HepG2 (cell line): ENCODE measurements around the gene WDR93. TPM values are rescaled to one million over a fixed set of nuclear protein-coding genes. Genes with fewer than 3 reads are reported as not detected.

Experiments used
- CREM ChIP-seq, 2 experiments: sonication (generic) in 1 of 2; formaldehyde crosslinking in 1 of 2; IDR thresholded peaks; 2 replicates each; pipeline versions ENCODE4 v1.4.0 to v1.6.1; 2016 to 2020; ENCODE audit warnings: antibody characterized with exemption in 1 of 2, mild to moderate bottlenecking in 1 of 2, missing genetic modification reagents in 1 of 2
- DR1 ChIP-seq: sonication (generic); formaldehyde crosslinking; IDR thresholded peaks from 2 replicates; pipeline ENCODE4 v1.8.0; 2021; ENCODE audit warnings: mild to moderate bottlenecking, missing genetic modification reagents, inconsistent platforms
- HCFC1 ChIP-seq: fragments of 150-350 bp; IDR thresholded peaks from 2 replicates; pipeline ENCODE4 v1.6.1; 2014; ENCODE audit warnings: low read depth, low read length
- IKZF5 ChIP-seq: IDR thresholded peaks from 2 replicates; pipeline ENCODE4 v1.6.1; 2018; ENCODE audit warnings: missing genetic modification reagents, mild to moderate bottlenecking, missing compliant biosample characterization
- MAX ChIP-seq: IDR thresholded peaks from 2 replicates; pipeline ENCODE4 v1.6.1; 2012; ENCODE audit warnings: inconsistent platforms
- MAZ ChIP-seq, 2 experiments: sonication (generic) in 1 of 2; formaldehyde crosslinking in 1 of 2; IDR thresholded peaks; 2 replicates each; pipeline versions ENCODE4 v1.5.0 to v1.6.1; 2012 to 2020; ENCODE audit warnings: low read depth in 2 of 2, mild to moderate bottlenecking in 2 of 2, borderline replicate concordance in 1 of 2, improper control_type of control experiment in 1 of 2, low read length in 1 of 2, missing genetic modification reagents in 1 of 2, moderate library complexity in 1 of 2
- NFAT5 ChIP-seq: sonication (generic); formaldehyde crosslinking; IDR thresholded peaks from 2 replicates; pipeline ENCODE4 v1.4.0; 2020; ENCODE audit warnings: missing genetic modification reagents
- NFYB ChIP-seq: sonication (generic); formaldehyde crosslinking; IDR thresholded peaks from 2 replicates; pipeline ENCODE4 v1.4.0; 2020; ENCODE audit warnings: missing genetic modification reagents
- NR3C1 ChIP-seq: sonication (generic); formaldehyde crosslinking; IDR thresholded peaks from 2 replicates; pipeline ENCODE4 v1.4.0; 2020; ENCODE audit warnings: missing genetic modification reagents
- PAWR ChIP-seq: sonication (generic); formaldehyde crosslinking; IDR thresholded peaks from 2 replicates; pipeline ENCODE4 v1.4.0; 2020; ENCODE audit warnings: missing genetic modification reagents, mild to moderate bottlenecking, borderline replicate concordance
- PHF8 ChIP-seq: sonication (generic); formaldehyde crosslinking; IDR thresholded peaks from 2 replicates; pipeline ENCODE4 v1.5.0; 2020; ENCODE audit warnings: missing genetic modification reagents
- PITX1 ChIP-seq: sonication (generic); formaldehyde crosslinking; IDR thresholded peaks from 2 replicates; pipeline ENCODE4 v1.5.1; 2020; ENCODE audit warnings: mild to moderate bottlenecking, missing genetic modification reagents
- POLR2AphosphoS2 ChIP-seq: IDR thresholded peaks from 2 replicates; pipeline ENCODE4 v1.6.1; 2011; ENCODE audit warnings: low read depth, low read length, improper control_type of control experiment
- ZFP36L1 ChIP-seq: sonication (generic); formaldehyde crosslinking; IDR thresholded peaks from 2 replicates; pipeline ENCODE4 v1.8.0; 2022; ENCODE audit warnings: mild to moderate bottlenecking, missing genetic modification reagents, moderate library complexity
- ZNF597 ChIP-seq: sonication (generic); formaldehyde crosslinking; IDR thresholded peaks from 2 replicates; pipeline ENCODE4 v1.5.0; 2020; ENCODE audit warnings: missing genetic modification reagents
- ZNF773 ChIP-seq: sonication (generic); formaldehyde crosslinking; IDR thresholded peaks from 2 replicates; pipeline ENCODE4 v1.4.0; 2020; ENCODE audit warnings: missing genetic modification reagents, borderline replicate concordance
- polyA plus RNA-seq, 8 experiments: library from polyadenylated mRNA; depleted of rRNA in 3 of 8; stranded (reverse) in 7 of 8; unstranded in 1 of 8; fragments of >200 nt; fragmentation: Illumina TruSeq in 4 of 8; extraction: Trizol in 4 of 8; gene quantifications; 2 replicates each; pipeline versions ENCODE4 v1.2.1 to v1.2.3, GENCODE V29; 2011 to 2016; ENCODE audit warnings: low read depth in 4 of 8, missing spikeins in 1 of 8, mixed read lengths in 1 of 8; ENCODE audit not compliant: insufficient read depth in 1 of 8
- total RNA-seq, 5 experiments: library from RNA; depleted of rRNA; stranded (reverse); fragments of >200 nt; fragmentation: Illumina TruSeq; extraction: Trizol; gene quantifications; 2 replicates each; pipeline ENCODE4 v1.2.3, GENCODE V29; 2016; ENCODE audit warnings: low read depth in 1 of 5

Gene WDR93
- total and polyA plus RNA-seq, 2 of the 13 experiments (the other 11 are each of a cell fraction or from before 2014, with no cell fraction given), result 0.07 TPM; not detected in 1

- TF ChIP-seq PITX1 (CRISPR knock-in tag) (0 out of 2 replicates have a peak, but pooled peaks have one; percentile 26), PHF8 (CRISPR knock-in tag) (peak; percentile 46), NFAT5 (peak; percentile 64; the same call in 1 of the 2 replicates), ZNF773 (CRISPR knock-in tag) (no peak; the same call in 1 of the 2 replicates), NFYB (no peak), ZFP36L1 (peak; percentile 40; the same call in 1 of the 2 replicates), NR3C1 (no peak), HCFC1 (no peak), MAZ (IDR thresholded peaks at IDR 0.05; ENCODE audit: borderline replicate concordance, low read depth, low read length) (no peak), MAZ (CRISPR knock-in tag; IDR thresholded peaks at IDR 0.05; ENCODE audit: low read depth) (no peak), POLR2AphosphoS2 (no peak), PAWR (CRISPR knock-in tag) (no peak), CREM (IDR thresholded peaks at IDR 0.05) (no peak), CREM (CRISPR knock-in tag; IDR thresholded peaks at IDR 0.05) (no peak), MAX (peak; percentile 92), IKZF5 (CRISPR knock-in tag) (no peak), ZNF597 (no peak), DR1 (CRISPR knock-in tag) (no peak; the same call in 1 of the 2 replicates)
Measured at GRCh38 chr15:89750560-89751542, 60.2 kb downstream of the WDR93 start, which contains the start of gene MESP1 (continued).
